ENCODE measurements around the gene ACTG2.

DNA sequence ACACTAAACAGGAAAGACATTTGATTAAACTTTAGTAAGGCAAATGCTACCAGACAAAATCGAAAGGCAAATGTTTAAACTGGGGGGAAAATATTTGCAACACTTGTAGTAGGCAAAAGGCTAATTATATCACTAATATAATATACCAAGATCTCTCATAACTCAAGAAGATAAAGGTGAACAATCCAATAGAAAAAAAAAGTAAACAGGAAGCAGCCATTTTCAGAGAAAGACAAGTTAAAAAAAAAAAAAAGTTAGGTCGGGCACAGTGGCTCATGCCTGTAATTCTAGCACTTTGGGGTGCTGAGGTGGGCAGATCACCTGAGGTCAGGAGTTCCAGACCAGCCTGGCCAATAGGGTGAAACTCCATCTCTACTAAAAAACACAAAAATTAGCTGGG, 4.4 kb upstream of the ACTG2 start:
- TF ChIP-seq, protein P1, sequence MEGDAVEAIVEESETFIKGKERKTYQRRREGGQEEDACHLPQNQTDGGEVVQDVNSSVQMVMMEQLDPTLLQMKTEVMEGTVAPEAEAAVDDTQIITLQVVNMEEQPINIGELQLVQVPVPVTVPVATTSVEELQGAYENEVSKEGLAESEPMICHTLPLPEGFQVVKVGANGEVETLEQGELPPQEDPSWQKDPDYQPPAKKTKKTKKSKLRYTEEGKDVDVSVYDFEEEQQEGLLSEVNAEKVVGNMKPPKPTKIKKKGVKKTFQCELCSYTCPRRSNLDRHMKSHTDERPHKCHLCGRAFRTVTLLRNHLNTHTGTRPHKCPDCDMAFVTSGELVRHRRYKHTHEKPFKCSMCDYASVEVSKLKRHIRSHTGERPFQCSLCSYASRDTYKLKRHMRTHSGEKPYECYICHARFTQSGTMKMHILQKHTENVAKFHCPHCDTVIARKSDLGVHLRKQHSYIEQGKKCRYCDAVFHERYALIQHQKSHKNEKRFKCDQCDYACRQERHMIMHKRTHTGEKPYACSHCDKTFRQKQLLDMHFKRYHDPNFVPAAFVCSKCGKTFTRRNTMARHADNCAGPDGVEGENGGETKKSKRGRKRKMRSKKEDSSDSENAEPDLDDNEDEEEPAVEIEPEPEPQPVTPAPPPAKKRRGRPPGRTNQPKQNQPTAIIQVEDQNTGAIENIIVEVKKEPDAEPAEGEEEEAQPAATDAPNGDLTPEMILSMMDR (IDR thresholded peaks at IDR 0.05; ENCODE audit: poor library complexity), result no peak
- TF ChIP-seq EZH2 (IDR thresholded peaks at IDR 0.05; ENCODE audit: borderline replicate concordance) (no peak), EZH2phosphoT487 (IDR thresholded peaks at IDR 0.05; ENCODE audit: low read depth, severe bottlenecking, unreplicated experiment) (no peak)

Data from hepatocyte (in vitro differentiated cells).